ENCODE measurements around the gene ZNF691.

DNA sequence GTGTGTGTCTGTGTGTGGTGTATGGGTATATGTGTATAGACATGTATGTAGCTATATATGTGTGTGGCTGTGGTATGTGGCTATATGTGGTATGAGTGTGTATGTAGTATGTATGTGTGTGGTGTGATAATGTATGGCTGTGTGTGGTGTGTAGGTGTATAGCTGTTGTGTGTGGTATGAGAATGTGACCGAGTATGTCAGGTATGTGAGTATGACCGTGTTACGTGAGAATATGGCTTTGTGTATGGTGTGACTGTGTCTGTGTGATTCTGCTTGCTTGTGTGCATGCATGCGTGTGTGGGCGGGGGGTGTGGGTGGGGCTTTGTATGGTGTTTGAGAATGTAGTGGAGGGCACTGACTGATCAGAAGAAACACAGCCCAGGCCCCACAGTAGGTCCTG is 3.5 kb downstream of the ZNF691 start:
- TF ChIP-seq GABPA (IDR thresholded peaks at IDR 0.05; ENCODE audit: low read depth) (no peak), TEAD4 (IDR thresholded peaks at IDR 0.05; ENCODE audit: borderline replicate concordance, insufficient read depth) (no peak), JUND (IDR thresholded peaks at IDR 0.05) (no peak), POLR2AphosphoS5 (IDR thresholded peaks at IDR 0.05; ENCODE audit: low read depth, low read length) (no peak), MXI1 (IDR thresholded peaks at IDR 0.05; ENCODE audit: low read depth, low read length) (no peak), TAF1 (IDR thresholded peaks at IDR 0.05; ENCODE audit: borderline replicate concordance, low read depth, low read length) (no peak)
- TF ChIP-seq, protein P1, sequence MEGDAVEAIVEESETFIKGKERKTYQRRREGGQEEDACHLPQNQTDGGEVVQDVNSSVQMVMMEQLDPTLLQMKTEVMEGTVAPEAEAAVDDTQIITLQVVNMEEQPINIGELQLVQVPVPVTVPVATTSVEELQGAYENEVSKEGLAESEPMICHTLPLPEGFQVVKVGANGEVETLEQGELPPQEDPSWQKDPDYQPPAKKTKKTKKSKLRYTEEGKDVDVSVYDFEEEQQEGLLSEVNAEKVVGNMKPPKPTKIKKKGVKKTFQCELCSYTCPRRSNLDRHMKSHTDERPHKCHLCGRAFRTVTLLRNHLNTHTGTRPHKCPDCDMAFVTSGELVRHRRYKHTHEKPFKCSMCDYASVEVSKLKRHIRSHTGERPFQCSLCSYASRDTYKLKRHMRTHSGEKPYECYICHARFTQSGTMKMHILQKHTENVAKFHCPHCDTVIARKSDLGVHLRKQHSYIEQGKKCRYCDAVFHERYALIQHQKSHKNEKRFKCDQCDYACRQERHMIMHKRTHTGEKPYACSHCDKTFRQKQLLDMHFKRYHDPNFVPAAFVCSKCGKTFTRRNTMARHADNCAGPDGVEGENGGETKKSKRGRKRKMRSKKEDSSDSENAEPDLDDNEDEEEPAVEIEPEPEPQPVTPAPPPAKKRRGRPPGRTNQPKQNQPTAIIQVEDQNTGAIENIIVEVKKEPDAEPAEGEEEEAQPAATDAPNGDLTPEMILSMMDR (IDR thresholded peaks at IDR 0.05): no peak
- TF ChIP-seq, protein P2, sequence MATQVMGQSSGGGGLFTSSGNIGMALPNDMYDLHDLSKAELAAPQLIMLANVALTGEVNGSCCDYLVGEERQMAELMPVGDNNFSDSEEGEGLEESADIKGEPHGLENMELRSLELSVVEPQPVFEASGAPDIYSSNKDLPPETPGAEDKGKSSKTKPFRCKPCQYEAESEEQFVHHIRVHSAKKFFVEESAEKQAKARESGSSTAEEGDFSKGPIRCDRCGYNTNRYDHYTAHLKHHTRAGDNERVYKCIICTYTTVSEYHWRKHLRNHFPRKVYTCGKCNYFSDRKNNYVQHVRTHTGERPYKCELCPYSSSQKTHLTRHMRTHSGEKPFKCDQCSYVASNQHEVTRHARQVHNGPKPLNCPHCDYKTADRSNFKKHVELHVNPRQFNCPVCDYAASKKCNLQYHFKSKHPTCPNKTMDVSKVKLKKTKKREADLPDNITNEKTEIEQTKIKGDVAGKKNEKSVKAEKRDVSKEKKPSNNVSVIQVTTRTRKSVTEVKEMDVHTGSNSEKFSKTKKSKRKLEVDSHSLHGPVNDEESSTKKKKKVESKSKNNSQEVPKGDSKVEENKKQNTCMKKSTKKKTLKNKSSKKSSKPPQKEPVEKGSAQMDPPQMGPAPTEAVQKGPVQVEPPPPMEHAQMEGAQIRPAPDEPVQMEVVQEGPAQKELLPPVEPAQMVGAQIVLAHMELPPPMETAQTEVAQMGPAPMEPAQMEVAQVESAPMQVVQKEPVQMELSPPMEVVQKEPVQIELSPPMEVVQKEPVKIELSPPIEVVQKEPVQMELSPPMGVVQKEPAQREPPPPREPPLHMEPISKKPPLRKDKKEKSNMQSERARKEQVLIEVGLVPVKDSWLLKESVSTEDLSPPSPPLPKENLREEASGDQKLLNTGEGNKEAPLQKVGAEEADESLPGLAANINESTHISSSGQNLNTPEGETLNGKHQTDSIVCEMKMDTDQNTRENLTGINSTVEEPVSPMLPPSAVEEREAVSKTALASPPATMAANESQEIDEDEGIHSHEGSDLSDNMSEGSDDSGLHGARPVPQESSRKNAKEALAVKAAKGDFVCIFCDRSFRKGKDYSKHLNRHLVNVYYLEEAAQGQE (IDR thresholded peaks at IDR 0.05; ENCODE audit: low read depth, low read length): no peak
